ENCODE data around the gene BBS9.
"Not testable (repeated sequence)": the region's sequence is repeated elsewhere in the genome, so short reads cannot be mapped to it uniquely, and the experiment has no call there.

Gene BBS9

GRCh38 chr7:33276729-33277128 is 147.4 kb downstream of the BBS9 start:
- DNase-seq (ENCODE audit: low spot score): no peak

DNA sequence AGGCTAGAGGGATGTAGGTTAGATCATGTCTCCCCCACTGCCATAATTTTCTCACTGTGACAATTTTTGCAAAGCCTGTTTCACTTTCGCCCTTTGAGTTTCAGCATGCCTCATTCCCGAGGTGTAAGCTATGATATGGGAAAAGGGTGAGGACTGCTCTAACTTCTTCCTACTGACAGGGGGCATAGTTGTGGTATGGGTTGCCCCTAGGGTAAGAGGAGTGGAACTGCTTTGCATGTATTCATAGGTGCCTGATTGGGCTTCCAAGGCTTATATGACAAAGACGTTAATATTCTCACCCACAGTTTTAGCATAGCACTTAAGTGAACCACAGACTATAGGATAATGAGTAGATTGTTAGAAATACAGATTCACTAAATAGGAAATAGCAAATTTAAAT is 148.7 kb downstream of the BBS9 start:
- DNase-seq (ENCODE audit: low spot score): no peak

- DNase-seq (ENCODE audit: low spot score): no peak
These were observed 157.1 kb downstream of the BBS9 start for GRCh38 chr7:33286501-33286900.

DNA sequence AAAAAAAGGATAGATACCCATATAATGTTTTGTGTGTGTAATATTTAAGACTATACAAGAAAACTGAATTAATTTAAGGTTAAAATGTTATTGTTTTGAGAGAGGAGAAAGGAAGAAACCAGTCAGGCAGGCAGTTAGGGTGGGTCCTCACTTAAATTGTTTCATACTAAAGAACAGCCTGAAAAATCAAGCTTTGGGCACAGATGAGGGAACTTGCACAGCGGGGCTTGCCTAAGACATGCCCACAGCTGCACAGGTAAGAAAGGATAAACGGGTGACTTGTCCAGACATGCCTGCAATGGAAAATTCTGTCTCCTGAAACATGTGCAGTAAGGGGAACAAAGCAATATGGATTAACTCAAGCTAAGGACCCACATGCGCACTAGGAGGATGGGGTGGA is 158.4 kb downstream of the BBS9 start:
- no peak for DNase-seq (ENCODE audit: low spot score)

DNA sequence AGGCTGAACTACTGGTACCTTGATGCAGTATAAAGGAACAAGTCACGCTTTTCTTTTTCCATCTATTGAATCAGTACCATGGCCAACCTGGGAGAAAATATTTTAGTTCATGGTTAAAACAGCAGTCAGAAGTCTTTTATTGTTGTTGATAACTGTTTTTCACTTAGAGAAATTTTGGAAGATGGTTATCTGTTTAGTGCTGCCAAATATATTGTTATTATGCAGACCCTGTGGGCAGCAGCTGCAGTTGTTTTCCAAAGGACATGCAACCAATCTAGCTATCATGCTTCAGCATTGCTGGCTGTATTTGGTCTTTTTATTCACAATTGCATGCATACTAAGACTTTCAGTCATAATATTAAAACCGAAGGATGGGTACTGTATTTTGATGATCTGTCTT is 169.5 kb downstream of the BBS9 start:
- DNase-seq (ENCODE audit: low spot score): no peak

- DNase-seq (ENCODE audit: low spot score): no peak
These were observed 170.1 kb downstream of the BBS9 start for GRCh38 chr7:33299425-33299824.

DNA sequence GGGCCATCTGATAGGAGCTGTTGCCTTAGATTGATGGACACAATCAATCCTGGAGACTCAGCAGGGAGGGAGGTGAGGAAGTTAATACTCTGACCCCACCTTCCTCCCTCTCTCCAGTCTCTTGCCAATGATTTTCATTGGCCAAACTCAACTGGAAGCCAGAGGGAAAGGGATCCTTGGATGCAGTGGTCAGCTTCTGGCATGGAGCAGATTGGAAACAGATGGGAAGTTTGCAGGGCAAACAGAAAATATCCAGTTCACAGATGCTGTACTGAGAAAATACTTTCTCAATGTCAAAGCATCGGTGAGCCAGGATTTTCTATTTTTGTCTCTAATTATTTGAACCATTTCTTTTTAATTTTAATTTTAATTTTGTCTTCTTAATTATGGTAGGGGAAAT is 170.8 kb downstream of the BBS9 start:
- no peak for DNase-seq (ENCODE audit: low spot score)

- no peak for DNase-seq (ENCODE audit: low spot score)
These were observed 171.4 kb downstream of the BBS9 start for GRCh38 chr7:33300742-33301141.

- not testable (repeated sequence) for DNase-seq (ENCODE audit: low spot score)
These were observed 174.7 kb downstream of the BBS9 start for GRCh38 chr7:33303978-33304557.

- DNase-seq (ENCODE audit: low spot score): no peak
These were observed 177.8 kb downstream of the BBS9 start for GRCh38 chr7:33307205-33307604.

GRCh38 chr7:33310546-33310945 is 181.2 kb downstream of the BBS9 start:
- no peak for DNase-seq (ENCODE audit: low spot score)

- no peak for DNase-seq (ENCODE audit: low spot score)
These were observed 196.6 kb downstream of the BBS9 start for GRCh38 chr7:33325754-33326484.

GRCh38 chr7:33326485-33326848 is 197.1 kb downstream of the BBS9 start:
- no peak for DNase-seq (ENCODE audit: low spot score)

- DNase-seq (ENCODE audit: low spot score): no peak
These were observed 198.1 kb downstream of the BBS9 start for GRCh38 chr7:33327427-33327826.

- DNase-seq (ENCODE audit: low spot score): no peak
These were observed 205.0 kb downstream of the BBS9 start for GRCh38 chr7:33334349-33334748.

- no peak for DNase-seq (ENCODE audit: low spot score)
These were observed 207.5 kb downstream of the BBS9 start for GRCh38 chr7:33336820-33337219.

GRCh38 chr7:33339074-33339790 is 209.9 kb downstream of the BBS9 start:
- DNase-seq (ENCODE audit: low spot score): no peak

DNA sequence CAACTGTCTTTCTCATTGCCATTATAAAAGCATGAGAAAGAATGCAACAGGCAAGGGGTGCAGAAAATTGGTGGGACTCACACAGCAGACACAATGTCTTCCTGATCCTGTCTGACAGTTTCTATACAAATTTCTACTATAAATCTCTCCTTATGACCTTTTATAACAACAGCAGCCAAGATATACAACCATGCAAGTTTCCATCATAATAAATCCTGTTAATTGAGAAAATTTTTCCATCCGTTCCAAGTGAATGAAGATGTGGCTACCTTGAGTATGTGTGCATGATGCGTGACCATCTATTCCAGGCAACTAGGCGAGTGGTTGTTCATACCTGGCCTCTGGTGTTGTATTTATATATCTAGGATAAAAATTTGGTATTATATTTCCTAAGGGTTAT is 216.7 kb downstream of the BBS9 start:
- no peak for DNase-seq (ENCODE audit: low spot score)

- no peak for DNase-seq (ENCODE audit: low spot score)
These were observed 221.2 kb downstream of the BBS9 start for GRCh38 chr7:33350577-33350976.

- no peak for DNase-seq (ENCODE audit: low spot score)
These were observed 222.3 kb downstream of the BBS9 start for GRCh38 chr7:33351709-33352108.

DNA sequence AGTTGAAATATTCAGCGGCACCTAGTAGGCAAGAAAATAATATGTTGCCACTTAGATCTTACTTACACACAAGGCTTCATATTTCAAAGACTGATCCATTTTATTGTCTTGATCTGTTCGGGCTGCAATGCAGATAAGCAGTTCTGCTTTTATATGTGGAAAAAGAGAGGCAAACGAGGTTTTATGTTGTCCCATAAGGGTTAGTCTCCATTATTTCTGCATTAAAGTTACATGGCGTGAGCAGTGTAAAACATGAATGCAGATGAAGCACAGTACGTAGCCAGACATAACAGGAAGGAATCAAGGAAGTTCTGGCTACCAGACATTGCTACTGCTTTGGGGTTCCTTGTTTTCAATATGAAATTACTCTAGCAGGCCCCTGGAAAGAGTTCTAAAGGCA is 224.8 kb downstream of the BBS9 start:
- no peak for DNase-seq (ENCODE audit: low spot score)

GRCh38 chr7:33355386-33355785 is 226.0 kb downstream of the BBS9 start:
- no peak for DNase-seq (ENCODE audit: low spot score)

- DNase-seq (ENCODE audit: low spot score): no peak
These were observed 227.0 kb downstream of the BBS9 start for GRCh38 chr7:33356336-33356735.

- DNase-seq (ENCODE audit: low spot score): no peak
These were observed 228.5 kb downstream of the BBS9 start for GRCh38 chr7:33357846-33358245.
